Stimulated activated CD8-positive, alpha-beta memory T cell treated with anti-CD3 and anti-CD28 coated beads, Interleukin-7, amount 100 ng/mL, for 24 hours (primary cell): ENCODE data around the gene MEDAG.
A peak's percentile ranks its signal among the peaks of the same experiment; 100 is the strongest.

Experiments used
- DNase-seq: peaks from one replicate; pipeline ENCODE4 v3.0.0-alpha.2; 2020; ENCODE audit warnings: low read depth

MEDAG gene

DNA sequence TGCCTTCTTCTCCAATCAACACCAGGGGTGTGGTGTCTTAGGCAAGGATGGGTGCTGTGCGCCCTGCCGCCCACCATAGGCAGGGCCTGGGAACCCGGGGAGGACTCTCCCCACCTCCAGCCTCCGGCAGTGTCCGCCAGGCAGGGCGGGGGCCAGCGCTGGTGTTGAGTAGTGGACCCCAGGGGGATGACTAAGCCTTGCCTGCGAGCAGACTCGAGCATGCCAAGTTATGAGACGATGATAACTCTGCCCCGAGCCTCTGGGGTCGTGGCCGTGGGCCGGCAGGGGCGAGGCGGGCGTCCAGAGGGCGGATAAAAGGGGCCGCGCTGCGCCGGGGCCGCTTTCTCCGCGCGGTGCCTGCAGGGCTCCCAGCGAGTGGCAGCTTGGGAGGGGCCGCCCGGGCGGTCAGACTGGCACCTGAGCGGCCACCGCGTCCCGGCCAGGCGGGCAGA is at the start of gene MEDAG:
TSS of gene MEDAG (plus strand) at position 340 of the 452 bp plus-strand sequence. CDS start 245 bp downstream, outside the sequence.
- DNase-seq: no peak

DNA sequence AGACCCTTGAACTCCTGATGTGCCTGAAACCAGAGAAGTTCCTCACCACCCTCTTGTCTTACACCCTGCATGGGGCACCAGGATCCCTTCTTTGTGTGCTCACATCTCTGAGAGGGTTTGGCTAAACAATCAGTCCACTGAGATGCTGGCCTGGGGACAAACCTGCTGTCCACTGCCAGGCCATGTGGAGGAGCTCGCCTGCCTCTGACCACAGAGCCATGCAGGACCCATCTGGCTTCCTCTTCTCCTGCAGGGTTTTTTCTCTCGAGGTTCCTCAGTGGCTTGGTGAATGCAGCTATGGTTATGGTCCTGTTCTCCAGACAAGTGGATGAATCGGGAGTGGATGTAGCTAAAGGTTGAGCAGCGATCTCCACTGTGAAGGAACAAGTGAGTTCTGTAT is 49.1 kb upstream of the MEDAG start:
- no peak for DNase-seq

DNA sequence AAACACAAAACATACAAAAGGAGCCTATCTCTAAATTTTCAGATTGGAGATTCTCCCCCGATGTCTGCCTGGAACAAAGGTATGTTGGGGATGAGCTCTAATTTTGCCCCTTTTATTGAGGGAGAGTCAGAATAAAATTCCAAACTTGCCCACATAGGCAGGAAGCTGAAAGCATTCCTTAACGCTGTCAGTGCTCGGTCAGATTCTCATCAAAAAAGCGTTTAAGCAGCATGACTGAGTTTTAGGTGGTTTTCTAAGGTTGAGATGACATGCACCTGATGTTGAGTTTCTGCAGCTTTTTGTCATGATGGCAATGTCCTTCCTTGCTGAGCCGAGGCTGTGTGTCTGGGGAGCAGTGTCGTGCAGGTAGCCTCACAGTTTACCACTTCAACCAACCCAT is 48.4 kb upstream of the MEDAG start:
- no peak for DNase-seq

DNA sequence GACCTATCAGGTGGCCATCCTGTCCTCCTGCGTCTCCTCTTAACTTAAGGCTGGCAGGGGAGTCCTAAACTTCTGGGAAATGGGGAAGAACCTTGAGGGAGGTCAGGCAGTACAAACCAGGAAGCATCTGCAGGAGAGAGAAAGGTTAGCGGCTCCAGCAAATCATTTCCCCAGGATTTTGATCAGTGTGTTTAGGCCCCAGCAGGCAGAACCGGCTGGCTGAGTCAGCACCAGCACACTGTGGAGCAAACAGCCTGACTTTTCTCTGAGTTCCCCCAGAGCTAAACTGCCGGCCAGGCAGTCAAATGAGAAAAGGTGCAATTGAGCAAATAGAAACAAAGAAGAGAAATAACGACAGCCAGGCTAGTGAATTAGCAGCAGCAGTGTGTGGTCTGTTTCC is 46.7 kb upstream of the MEDAG start:
- DNase-seq: no peak

DNA sequence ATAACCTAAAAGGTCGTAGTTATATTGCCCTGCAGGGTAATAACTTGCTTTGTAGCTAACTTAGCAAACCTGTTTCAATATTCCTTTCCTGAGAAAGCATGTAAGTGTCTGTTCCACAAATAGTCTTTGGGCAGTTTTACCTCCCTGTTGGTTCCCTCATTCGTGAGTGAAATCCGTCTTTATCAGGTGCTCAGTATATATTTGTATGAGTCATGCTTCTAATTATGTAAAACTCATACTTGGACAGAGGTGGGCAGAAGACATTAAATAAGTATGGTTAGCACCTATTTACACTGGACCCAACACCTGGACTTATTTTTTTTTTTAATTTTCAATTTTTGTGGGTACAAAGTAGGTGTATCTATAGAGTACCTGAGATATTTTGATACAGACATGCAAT is 44.9 kb upstream of the MEDAG start:
- no peak for DNase-seq

DNA sequence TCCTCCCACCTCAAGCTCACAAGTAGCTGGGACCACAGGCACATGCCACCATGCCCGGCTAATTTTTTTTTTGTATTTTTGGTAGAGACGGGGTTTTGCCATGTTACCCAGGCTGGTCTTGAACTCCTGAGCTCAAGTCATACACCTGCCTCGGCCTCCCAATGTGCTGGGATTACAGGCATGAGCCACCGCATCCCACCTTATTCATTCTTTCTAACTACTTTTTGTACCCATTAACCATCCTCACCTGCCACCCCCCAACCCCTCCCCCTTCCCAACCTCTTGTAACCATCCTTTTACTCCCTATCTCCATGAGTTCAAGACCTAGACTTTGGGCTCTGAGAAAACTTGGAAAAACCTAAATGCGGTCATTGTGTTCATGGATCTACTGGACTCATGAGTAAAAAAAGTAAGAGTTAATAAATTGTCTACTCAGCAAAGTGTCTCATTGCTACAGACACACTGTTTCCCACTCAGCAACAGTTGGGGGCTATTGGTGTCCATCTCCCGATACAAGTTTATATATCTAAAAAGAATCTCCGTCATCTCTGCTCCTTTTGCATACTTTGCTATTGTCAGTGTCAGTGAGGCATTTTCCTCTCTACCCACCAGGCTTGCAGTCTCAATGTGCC is 44.1 kb upstream of the MEDAG start:
- DNase-seq: no peak

DNA sequence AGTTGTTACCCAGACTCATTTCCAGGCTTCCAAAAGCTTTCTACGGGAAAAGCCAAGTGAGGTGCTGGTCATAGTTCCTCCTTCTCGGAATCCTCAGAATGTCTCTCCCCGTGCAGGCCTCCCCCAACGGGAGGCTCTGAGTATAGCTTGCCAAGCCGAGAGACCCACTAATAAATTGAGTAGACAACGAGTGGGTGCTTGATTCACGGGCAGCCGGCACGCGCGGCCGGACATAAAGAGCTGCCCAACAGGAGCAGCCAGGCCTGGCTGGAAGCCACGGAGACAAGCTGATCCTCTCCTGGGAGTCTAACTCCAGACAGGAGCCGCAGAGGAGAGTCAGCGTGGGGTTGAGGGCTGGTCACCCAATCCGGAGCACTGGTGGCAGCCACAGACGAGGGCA is 43.4 kb upstream of the MEDAG start:
- no peak for DNase-seq

DNA sequence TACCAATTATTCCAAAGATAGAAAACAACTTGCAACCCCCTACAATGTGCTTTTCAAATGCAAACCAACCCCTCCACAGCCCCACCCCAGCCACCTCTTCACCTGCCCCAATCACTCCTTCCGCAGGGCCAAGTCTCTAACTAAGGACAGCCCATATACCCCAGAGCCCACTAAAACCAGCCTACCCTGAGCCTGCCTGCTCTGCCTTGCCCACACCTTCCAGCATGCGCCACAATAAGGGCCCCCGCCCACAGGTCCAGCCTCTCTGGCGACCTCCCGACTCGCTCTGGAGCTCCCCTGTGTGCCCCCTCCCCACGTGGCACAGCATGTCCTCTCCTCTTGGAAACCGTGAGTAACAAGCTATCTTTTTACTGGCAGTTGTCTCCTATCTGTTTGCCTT is 42.8 kb upstream of the MEDAG start:
- no peak for DNase-seq

DNA sequence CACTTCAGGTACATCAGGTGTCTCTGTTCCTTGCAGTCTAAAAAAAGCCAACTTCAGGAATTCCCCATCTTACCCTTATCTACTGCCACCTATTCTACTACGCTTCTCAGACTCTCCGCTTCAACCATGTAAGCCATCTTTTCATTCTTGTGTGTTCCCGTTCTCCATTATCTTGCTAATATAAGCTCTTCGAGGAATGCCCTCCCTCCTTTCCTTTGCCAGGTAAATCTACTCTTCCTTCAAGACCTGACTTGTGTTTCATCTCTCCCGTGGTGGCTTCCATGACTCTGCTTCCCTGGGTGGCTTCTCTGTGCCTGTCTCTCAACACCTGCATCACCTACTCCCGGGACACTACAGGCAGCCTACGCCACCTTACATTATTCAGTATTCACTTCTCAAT is 42.3 kb upstream of the MEDAG start:
- DNase-seq: no peak

DNA sequence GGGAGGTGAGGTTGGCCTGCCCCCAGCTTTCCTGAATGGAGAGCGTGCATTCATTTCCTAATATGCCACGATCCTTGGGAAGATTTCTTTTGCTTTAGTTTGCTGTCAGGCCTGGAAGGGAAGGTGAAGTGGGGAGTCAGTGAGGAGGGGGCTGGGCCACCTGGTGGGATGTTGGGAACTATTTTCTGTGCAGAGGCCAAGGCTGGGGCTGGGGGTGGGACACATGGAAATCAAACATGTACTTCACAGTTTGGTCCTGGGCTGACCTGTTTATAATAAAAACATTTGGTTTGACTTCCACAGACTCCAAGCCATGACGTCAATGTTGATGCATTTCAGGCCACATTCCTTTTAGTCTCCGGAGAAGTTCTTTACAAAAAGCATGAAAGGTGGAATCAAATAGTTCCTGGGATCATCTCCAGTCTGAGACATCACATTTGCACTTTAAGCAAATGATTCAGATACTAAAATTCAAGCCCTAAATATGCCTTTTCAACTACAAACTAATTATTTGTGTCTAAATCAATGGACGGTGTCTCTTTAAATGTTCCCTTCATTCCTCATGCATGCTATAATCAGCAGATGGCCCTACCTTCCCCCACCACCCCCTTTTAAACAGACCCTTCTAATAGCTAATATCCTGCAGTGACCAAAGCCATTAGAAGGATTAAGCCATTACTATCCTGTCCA is 41.5 kb upstream of the MEDAG start:
- DNase-seq: no peak

DNA sequence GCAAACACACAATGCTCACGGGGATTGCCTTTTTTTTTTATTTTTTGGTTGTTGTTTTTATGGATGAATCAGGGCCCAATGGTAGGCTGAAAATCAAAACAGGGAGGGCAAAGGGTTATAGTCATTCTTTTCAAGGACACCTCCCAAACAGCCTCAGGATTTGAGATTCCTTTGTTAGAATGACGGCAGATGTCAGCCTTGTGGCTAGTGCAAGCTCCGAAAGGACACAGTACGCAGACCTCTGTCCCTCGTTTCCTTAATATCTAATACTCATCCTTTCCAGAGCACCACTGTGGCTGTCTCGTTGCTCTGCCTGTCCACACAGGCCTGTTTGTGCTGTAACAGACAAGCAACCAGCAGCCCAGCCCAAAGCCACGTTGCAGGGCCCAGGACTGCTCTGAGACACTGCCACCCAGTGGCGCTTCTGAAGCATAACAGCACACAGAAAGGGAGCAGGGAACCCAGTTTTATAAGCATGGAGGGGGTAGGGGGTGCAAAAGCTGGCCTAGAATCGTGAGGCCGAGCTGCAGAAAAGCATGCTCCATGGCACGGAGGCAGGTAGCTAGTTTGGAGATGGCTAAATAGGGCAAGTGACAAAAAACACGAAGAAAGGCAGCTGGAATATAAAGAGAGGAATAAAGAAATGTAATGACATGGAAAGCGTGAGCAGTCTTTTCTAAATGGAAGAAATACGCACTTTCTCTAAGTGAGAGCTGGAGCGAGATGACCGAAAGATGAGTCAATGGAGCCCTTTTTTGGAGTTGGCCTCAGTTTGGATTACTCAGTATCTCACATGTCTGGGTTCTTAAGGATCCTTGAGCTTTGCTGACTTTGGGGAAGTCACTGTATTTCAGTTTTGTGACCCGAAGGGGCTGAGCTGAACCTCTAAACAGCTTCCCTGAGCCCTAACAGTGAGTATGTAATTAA is 40.7 kb upstream of the MEDAG start:
- peak; percentile 17 for DNase-seq

DNA sequence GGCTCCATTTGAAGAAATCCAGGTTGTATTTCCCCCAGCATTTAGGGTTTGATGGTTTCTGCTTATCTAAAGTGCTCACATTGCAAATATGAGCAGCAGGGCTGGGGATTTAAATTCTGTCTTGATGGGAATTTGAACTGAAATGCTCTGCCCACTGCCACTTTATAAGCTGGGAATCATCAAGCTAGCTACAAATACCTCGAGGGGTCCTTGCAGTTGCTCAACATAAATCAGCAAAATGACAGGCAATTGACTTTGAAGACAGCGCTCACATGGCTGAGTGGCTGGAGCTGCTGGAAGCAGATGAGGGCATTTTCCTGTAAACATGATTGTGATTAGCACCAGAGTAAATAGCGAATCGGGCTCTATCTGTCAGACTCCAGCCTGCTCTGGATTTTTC is 39.4 kb upstream of the MEDAG start:
- DNase-seq: no peak

DNA sequence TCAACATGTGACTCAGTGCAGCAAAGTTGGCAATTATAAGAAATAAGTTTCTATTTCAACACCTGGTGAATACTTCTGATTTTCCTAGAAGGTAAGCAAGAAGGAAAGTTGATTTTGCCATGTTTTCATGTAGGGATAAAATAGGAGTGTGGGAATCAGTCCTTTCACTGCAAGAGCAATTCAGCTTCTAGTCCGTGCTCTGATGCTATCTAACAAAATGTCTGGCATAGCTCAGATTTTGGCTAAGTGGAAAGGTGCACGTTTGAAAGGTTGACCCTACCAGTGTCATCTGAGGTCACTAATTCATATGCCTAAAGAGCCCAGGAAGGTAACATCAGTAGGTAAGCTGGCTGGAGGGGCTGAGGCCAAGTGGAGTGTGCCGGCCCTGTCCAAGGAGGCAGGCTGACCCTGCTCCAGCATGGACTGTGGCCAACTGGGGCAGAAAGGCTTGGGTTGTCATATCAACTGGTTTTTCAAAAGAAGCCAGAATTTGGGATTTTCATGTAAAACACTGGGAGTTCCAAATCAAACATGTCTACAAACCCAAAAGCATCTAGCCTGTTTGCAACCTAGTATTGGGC is 38.9 kb upstream of the MEDAG start:
- no peak for DNase-seq

DNA sequence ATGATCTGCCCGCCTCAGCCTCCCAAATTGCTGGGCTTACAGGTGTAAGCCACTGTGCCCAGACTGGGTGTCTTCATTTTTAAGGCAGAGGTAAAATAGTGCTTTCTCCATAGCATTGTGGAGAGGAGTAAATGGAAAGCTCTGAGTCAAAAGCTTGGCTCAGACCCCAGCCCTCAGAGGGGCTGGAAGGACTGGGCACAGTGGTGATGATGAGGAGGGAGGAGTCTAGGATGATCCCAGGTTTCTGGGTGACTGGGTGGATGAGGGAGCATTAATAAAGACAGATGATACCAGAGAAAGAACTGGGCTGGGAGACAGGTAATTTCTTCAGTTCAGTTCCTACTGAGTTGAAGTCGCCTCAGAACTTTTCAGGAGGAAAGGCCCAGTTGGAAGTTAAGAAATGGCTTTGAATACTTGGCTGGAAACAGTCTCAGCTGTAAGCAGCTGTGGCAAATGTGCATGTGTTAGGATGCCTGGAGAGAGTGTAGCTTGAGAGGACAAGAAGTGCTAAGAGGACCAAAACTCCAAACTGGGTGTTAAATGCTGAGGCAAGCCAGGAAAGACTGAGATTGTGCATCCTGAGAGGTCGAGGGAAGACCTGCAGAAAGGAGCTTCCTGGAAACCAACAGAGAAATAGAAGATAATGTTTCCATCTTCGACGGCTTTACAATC is 37.1 kb upstream of the MEDAG start:
- DNase-seq: no peak

DNA sequence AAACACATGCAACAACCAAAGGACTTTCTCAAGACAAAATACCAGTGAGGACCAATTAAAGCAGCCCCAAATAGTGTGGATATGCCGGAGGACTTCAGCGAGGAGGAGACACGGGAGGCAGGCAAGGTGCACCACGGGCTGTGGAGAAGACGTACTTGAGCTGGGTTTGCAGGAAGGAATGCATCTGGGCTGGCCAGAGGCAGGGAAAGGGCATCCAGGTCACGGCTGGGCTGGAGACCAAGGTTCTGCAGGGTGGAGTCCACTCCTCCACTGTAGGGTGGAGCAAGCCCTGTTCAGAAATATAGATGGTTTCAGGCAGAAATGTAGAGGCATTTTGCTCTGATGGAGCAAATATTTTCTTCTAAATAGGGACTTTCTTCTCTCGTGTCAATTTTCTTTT is 36.6 kb upstream of the MEDAG start:
- no peak for DNase-seq

DNA sequence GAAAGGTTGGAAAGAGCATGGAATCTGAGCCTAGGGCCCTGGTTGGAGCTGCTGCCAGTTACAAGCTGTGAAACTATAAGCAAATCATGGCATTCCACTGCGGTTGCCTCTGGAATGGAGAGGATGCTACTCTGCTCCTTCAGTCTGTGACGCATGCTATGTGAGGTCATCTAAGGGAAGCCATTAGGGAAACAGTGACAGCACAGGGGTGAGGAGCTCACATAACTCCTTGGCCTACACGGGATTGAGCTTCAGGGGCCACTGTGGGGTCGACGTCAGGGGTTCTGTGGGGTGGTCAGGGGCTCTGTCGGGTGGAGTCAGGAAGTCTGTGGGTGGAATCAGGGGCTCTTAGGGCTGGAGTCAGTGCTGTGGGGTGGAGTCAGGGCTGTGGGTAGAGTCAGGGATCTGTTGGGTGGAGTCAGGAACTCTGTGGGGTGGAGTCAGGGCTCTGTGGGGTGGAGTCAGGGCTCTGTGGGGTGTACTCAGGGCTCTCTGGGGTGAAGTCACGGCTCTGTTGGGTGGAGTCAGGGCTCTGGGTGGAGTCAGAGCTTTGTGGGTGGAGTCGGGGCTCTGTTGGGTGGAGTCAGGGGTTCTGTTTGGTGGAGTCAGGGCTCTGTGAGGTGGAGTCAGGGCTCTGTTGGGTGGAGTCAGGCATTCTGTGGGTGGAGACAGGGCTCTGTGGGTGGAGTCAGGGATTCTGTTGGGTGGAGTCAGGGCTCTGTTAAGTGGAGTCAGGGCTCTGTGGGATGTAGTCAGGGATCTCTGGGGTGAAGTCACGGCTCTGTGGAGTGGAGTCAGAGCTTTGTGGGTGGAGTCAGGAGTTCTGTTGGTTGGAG is 35.8 kb upstream of the MEDAG start:
- no peak for DNase-seq

DNA sequence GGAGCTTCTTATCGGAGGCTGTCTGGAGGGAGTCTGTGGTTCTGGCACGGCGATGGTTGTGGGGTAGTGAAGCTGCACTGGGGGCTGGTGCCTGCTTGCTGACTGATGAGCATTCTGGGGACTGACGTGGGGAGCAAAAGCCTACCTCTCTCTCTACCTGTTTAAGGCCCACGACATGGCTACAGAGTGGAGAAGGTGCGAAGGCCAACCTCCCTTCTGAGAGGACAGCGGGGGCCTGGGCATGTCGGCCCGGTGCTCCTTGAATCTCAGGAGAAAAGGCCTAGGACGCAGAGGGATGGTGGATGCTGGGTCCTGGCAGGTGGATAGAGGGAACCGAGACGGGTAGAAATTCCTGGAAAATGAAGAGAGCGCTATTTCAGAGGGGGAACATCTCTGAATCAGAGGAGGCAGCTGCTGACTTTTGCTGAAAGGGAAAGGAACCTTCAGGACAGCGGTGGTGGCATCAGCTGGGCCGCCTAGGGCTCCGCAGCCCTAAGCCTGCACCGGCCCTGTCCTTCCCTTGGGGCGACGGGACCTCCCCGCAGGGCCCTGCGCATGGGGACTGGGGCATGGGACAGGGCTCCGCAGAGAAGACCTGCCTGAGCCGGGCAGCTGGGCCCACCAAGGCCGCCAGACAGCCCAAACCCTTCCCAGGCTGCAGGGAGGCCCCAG is 35.0 kb upstream of the MEDAG start:
- DNase-seq: no peak

DNA sequence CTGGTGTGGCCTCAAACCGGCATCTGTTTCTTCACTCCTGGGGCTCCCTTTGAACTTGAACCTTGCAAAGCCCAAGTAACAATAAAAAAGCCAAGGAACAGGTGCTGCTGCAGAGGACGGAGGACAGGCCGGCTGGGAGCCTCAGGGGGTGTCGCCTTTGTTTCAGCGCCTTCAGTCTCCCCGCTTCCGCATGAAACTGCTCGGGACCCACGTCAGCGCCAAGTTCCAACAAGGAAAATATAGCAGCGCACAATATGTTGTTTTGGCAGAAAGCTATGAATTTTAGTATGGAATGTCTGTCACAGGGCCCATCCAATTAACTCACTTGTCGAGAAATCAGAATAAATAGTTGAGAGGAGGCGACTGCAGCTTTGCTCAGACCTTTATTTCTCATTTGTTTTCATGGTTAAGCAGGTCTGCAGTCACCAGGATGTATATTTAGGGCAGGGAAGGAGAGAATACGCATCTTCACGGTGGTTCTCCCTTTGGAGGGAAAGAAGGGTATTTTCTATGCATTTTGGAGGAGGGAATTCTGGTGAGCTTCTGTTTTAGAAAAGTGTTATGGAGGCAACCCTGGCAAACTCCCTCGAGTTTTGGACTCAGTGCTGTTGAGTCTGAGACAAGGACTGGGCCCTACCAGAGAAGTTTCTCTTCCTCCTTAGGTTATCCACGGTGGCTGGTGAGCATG is 34.3 kb upstream of the MEDAG start:
- DNase-seq: no peak

DNA sequence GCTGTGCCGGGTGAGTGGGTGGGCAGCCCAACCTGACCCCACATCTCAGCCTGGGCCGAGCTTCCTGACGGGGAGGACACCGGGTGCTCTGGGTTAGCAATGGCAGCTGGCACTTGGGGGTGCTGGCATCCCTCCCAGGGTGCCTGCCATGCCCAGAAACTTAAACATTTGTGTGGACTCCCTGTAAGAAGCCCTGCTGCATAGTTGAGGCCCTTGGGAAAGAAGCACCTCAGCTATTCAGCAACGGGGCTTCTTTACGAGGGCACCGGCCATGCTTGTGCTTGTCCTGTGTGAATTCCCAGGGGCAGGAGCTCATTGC is 33.8 kb upstream of the MEDAG start:
- no peak for DNase-seq
